ENCODE measurements around the gene NKIRAS1. TPM values are rescaled to one million over a fixed set of nuclear protein-coding genes. Genes with fewer than 3 reads are reported as not detected.
"Not testable (repeated sequence)": the region's sequence is repeated elsewhere in the genome, so short reads cannot be mapped to it uniquely, and the experiment has no call there.

NKIRAS1 gene
- total RNA-seq, 1 donor from 2014 or later = 17.2 TPM

DNA sequence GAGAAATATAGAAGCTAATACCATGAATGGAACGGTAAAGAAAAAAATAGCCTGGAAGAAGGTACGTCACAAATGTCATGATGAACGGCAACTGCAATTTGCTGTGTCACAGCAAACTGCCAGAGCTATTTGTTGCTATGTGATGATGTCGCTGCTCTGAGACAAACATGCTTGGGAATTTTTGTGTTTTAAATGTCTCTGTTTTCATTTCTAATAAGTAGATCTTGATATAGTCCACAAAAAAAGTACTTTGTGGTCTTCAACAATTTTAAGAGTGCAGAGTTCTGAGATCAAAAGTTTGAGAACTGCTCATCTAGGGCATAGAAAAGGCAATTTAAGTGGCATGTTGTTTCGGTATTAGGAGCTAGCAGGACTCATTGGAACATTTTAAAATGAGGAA is 24.0 kb upstream of the NKIRAS1 start:
- no peak for DNase-seq (ENCODE audit: low read depth)

DNA sequence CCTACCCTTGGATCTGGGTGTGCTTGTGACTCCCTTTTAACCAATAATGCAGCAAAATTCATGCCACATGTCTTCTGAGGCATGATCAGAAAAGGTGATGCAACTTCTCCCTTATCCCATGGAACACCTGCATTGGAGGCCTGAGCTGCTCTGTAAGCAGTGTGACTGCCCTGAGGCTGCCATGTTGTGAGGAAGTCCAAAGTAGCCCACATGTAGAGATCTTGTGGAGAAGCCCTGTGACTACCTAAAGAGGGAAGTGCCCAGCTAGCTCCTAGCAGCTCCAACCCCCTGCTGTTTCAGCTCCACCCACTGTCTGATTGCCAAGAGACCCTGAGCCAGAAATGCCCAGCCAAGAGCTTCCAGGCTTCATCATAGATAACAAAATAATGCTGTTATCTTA is 21.9 kb upstream of the NKIRAS1 start:
- DNase-seq (ENCODE audit: low read depth) = no peak

DNA sequence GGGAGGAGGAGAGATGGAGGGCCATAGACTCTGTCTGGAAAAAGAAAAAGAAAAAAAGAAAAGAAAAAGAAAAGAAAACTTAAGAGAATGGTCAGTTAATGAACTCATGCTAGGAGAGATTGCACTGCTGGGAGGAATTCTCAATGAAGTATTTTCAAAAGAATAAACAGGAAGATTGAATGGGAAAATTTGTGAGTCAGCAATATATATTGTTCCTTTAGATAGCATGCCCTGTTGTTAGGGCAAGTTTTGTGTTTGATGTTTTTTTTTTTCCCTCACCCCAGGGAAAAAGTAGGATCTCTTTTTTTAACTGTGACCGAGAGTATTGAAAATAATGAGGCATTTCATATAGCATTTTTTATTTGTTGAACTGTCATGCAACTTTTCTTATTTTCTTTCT is 20.5 kb upstream of the NKIRAS1 start:
- DNase-seq (ENCODE audit: low read depth) = no peak

DNA sequence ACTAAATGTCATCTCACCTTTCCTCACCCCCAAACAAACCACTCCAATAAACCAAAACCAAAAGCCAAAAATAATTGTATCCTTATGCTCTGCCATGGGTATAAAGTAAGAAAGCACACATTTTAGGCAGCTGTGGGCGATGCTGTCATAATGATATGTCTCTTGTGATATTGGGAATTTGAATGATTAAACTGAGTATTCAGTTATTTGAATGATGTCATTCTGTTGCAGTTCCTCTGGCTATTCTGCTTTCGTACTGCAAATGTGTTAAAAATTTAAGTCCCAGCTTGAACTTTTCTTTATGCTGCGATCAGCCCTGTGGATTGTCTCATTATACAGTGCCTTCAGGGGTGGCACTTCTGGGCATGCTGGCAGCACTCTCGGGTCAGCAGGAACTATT is 17.5 kb upstream of the NKIRAS1 start:
- no peak for DNase-seq (ENCODE audit: low read depth)

DNA sequence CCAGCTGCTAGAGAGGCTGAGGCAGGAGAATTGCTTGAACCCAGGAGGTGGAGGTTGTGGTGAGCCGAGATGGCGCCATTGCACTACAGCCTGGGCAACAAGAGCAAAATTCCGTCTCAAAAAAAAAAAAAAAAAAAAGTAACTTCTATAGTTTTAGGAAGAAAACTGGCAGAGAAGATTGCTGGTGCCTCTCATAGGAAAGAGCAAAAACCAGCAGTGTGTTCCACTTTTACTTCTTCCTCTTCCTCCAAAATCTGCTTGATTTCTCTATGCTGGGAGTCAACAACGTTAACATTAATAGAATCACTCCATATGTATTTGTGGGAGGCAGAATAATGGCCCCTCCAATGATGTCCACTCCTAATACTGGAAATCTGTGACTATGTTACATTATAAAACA is 15.8 kb upstream of the NKIRAS1 start:
- no peak for DNase-seq (ENCODE audit: low read depth)

DNA sequence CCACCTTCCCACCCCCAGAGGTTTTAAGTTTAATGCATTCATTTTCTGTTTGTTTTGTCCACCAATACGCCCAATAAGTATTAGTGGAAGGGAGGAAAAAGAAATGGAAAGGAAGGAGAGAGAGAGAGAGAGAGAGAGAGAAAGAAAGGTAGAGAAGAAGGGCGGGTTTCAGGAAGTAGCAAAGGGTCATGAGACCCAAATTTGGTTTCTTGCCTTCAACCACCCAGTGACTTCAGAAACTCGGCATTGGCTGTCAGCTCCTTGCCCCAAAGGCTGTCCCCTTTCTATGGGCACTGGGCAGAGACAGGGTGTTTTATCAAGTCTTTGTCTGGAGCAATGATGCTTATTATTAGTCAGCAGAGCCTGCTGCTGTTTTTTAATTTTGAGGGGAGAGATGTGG is 14.8 kb upstream of the NKIRAS1 start:
- no peak for DNase-seq (ENCODE audit: low read depth)

DNA sequence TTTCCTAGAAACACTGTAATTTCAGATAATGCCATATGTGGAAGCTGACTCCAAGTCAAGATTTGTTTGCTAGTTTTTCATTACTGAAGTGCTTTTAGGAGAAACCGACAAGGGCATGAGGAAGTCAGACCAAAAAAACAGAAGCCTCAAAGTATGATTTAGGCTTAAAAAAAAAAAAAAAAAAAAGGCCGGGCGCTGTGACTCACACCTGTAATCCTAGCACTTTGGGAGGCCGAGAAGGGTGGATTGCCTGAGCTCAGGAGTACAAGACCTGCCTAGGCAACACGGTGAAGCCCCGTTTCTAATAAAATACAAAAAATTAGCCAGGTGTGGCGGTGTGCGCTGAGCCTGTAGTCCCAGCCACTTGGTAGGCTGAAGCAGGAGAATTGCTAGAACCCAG is 11.7 kb upstream of the NKIRAS1 start:
- peak; percentile 54 for DNase-seq (ENCODE audit: low read depth)

DNA sequence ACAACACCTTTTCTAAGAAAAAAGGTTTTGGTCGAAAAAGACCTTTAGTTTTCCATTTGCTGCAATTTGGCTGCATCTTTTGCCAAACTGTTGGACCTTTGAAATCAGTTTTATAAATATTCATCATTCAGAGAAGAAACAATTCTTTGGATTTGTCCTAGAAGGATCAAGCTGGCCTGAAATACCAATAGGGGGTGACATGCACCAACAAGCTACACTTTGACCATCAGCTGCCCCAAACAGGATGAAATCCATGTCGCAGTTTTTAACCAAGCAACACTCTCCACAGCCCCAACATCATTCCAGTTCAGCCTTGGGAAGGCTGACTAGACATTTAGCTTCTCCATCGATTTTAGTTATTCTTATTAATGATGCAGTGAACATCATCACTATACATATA is 9.9 kb upstream of the NKIRAS1 start:
- no peak for DNase-seq (ENCODE audit: low read depth)

DNA sequence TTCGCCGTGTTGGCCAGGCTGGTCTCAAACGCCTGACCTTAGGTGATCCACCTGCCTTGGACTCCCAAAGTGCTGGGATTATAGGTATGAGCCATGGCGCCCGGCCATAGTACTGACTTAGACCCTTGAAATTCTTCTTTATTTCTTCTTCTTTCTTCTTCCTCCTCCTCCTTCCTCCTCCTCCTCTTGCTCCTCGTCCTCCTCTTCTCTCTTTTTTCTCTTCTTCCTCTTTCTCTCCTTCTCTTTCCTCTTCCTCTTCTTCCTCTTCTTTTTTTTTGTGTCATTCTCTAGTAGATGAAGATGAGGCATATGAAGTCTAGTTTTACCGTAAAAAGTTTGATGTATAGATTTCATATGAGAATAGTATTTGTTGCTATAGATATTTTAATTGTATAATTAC is 9.5 kb upstream of the NKIRAS1 start:
- DNase-seq (ENCODE audit: low read depth) = no peak

DNA sequence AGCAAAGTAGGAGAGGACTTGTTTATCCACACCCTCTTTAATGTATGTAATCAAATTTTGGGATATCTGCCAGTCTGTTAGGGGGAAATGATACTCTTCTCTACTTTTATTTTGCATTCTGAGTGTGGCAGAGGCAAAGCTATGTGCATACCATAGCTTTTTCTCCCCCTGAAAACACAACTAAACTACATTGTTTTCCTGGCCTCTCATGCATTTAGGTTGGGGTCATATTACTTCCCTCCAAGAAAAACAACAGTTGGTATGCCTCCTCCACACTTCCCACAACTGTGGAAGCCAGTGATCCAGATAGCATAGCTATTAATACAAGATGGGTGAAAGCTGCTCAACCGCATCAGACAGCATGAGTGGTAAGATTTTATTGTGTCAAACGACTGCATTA is 7.0 kb upstream of the NKIRAS1 start:
- DNase-seq (ENCODE audit: low read depth) = peak; percentile 94

DNA sequence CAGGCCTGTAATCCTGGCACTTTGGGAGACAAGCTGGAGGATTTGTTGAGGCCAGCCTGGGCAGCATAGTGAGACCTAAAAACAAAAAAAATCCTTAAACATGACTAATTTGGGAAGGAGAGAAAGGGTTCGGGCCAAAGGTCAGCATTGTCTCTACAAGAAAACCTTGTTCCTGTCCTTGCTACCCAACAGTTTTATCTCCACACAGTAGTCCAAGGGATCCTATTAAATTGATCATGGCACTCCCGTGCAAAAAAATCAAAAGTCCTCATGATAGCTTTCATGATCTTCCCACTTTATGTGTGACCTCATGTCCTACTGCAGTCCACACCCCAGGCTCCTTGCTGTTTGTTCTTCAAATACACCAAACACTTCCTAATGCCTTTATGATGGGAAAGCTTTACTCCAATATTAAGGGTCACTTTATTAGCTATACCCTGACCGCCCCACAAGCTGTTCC is 4.3 kb upstream of the NKIRAS1 start:
- no peak for DNase-seq (ENCODE audit: low read depth)

DNA sequence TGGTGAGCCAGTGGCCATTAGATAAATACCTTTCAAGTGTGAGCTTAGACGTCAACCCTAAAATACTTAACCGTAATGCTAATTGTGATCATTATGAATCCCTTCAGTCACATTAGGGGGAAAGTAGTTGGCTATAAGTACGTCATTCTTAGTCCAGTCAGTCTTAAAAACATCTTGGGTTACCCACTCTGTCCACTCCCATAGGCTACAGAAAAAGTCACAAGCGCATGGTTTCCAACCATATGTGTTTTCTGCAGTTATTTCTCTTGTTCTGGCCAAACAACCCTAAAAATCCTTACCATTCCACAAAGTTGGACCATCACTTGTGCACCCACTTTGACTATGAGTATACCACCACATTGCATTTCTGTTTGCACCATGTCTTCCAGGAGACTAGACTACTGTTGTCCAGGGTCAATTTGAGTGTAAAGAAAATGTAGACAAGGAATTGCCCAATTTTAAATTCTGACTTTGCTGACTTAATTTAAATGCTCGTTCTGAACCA is 3.4 kb upstream of the NKIRAS1 start:
- DNase-seq (ENCODE audit: low read depth) = no peak

DNA sequence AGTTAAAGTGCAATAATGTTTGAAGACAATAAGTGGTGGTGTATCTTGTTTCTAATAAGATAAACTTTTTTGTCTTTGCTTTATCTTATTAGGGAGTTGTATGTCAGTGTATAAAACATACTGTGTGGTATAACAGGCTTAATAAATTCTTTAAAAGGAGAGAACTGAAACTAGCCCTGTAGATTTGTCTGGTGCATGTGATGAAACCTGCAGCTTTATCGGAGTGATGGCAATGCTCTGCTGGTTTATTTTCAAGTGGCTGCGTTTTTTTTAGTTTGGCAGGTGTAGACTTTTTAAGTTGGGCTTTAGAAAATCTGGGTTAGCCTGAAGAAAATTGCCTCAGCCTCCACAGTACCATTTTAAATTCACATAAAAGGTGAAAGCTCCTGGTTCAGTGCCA is 2.8 kb upstream of the NKIRAS1 start:
- no peak for DNase-seq (ENCODE audit: low read depth)

DNA sequence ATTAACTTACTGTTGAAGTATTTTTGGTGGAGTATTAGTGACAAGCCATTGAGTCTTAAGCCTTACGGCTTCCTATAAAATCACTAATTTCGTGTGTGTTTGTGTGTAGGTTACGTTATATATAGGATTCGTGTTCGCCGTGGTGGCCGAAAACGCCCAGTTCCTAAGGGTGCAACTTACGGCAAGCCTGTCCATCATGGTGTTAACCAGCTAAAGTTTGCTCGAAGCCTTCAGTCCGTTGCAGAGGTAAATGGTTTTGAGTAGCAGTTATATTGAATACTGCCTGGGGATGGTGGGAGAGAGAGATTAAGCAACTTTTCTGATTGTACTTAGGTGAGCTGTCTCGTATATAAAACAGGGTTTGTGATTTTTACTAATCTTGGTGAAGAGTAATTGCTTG is 1.5 kb upstream of the NKIRAS1 start:
- DNase-seq (ENCODE audit: low read depth) = not testable (repeated sequence)

DNA sequence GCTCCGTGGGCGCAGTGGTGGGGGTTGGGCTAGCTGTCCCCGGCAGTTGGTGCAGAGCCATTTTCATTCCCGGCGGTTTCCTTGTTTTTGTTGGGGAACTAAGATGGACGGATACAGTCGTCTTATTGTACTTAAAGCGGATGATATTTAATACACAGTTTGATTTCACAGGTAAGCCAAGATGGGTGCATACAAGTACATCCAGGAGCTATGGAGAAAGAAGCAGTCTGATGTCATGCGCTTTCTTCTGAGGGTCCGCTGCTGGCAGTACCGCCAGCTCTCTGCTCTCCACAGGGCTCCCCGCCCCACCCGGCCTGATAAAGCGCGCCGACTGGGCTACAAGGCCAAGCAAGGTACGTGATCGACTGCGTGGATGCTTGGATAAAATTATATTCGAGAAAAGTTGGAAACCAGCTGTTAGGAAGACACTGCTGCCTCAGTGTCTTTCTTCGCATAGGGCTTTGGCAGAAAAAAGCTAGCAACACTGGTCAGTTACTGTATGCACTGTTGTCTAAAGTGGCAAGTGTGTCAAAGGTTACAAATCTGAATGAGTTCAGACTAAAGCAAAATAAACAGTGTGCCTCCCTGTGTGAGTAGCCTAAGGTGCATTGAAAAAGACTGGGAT is 1.0 kb upstream of the NKIRAS1 start:
- peak; percentile 21 for DNase-seq (ENCODE audit: low read depth)

DNA sequence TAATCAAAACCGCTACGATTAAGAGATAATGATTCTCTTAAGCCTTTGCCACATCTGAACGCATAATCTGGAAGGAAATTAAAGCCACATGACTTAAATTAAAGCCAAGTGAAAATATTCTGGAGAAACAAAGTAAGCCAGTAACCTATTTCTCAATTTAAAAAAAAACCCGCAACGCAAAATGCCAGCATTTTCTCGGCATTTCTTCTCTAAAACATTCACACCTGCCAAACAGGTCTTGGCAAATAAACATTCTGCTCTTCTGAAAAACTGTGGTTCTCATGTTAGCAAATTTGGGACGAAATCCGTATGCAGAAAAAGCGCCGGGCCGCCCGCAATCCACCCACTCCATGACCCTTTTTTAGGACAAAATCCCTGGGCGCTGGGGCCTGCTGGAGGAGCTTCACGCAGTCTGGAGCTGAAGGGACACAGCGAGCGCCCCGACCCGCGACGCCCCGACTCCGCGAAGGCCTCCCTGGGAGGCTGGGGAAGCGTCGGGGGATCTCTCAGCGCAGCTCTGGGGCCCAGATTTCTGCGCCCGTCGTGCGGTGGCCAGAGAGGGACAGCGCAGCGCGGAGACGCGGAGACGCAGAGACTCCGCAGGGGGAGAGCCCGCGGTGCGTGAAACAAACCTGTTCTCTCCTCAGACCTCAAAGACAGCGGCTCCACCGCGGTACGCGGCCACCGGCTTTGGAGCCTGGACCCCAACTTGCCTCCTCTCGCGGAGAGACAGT is 471 bp downstream of the NKIRAS1 start:
- no peak for DNase-seq (ENCODE audit: low read depth)

DNA sequence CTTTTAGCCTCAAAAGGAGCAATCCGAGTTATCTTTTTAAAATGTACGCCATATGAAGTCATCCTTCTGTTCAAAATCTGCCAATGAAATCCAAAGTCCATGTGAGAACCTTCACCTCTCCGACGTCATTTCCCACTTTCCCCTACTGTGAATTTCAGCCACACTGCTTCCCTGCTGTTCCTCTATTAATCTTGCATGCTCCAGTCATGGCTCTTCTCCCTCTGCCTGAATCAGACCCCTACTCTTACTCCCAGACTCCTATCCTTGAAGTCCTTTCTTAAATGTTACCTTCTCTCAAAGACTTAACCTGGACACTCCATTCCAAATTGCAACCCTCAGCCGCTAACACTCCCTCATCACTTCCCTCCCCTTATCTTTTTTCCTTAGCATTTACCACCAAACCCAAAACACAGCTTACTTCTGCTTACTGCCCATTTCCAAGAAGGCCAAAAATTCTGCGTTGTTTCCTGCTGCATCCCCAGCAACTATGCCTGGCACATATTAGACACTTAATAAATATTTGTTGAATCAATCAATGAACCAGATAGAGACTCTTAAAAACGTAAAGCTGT is 1.2 kb downstream of the NKIRAS1 start:
- peak; percentile 41 for DNase-seq (ENCODE audit: low read depth)

DNA sequence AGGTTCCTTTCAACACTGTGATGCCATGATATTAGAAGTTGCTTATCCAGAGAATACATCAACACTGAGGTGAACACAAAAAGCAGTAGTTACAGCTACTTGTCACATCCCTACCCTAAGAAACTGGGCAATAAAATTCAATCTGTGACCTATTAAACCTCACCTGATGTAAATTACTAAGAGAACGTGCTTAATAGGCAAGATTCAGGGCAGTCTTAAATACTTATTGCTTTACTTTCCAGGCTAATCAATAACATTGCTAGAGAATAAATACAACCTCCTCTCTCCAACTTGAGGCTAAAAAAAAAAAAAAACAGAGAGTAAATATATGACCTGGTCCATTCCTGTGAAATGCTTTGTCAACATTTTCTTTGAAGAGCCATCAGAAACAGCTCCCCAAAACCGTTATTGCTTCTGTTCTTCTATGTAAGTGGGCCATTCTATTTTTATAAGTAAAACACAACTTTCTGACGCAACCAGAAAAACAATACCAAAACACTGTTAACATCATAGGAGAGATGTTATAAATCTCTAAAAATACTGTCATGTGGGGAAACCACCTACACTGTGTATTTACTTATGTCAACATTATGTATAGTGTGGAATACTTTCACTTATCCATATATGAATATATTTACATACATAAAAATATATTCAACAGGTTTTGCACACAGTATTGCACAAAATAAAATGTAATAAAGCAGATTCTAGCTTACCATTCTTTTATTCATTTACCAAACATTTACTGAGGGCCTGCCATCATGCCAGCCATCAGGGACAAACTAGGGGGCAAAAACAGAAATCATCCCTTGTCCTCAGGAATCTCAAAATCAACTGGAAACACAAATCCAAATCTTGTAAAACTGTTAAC is 2.7 kb downstream of the NKIRAS1 start:
- peak; percentile 84 for DNase-seq (ENCODE audit: low read depth)

DNA sequence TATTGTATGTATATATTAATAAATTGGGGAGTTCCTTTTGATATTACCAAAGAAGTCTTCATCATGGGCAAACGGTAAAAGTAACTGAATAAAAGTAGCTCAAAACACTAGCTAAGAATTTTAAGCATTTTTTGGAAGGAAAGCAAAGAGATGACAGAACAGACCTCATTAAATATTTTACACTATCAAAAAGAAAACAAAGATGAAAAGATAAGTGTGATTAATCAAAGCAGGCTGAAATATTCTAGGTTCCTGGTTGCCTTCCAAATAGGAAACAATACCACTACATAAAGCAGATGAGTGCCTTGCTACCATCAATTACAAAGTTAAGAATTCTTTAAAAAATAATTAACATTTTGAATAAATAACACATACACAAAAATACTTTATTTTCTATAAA is 3.6 kb downstream of the NKIRAS1 start:
- DNase-seq (ENCODE audit: low read depth) = no peak

DNA sequence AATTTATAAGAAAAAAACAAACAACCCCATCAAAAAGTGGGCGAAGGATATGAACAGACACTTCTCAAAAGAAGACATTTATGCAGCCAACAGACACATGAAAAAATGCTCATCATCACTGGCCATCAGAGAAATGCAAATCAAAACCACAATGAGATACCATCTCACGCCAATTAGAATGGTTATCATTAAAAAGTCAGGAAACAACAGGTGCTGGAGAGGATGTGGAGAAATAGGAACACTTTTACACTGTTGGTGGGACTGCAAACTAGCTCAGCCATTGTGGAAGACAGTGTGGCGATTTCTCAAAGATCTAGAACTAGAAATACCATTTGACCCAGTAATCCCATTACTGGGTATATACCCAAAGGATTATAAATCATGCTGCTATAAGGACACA is 4.5 kb downstream of the NKIRAS1 start:
- not testable (repeated sequence) for DNase-seq (ENCODE audit: low read depth)

DNA sequence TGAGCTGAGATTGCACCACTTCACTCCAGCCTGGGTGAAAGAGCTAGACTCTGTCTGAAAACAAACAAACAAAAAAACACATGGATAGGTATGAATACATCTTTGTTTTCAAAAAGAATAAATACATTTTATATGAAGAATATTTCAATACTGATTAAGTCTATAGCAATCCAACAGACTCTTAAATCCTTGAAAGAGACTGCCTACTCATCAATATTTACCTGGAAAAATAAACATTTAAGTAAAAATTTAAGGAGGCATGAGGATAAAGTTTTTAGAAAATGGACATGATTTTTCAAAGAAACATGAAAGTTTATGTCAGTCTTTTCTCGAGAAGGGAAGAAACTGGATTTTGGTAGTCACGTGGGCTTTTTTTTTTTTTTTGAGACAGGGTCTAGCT is 5.4 kb downstream of the NKIRAS1 start:
- no peak for DNase-seq (ENCODE audit: low read depth)

DNA sequence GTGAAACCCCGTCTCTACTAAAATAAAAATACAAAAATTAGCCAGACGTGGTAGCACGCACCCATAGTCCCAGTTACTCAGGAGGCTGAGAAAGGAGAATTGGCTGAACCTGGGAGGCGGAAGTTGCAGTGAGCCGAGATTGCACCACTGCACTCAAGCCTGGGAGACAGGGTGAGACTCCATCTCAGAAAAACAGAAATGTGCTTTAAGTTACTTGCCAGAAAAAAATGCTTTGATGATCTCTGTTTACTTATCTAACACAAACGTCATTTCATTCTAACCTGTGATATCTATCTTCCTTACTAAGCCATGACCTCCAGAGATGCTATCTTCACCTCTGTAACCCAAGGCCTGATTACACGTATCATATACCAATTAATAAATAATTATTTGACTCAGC is 7.4 kb downstream of the NKIRAS1 start:
- no peak for DNase-seq (ENCODE audit: low read depth)
